GM06990 (cell line): Measurements from ENCODE around the gene LSMEM2.

Experiments
- DNase-seq: peaks from one replicate; pipeline ENCODE4 v3.0.0-alpha.2; 2011; ENCODE audit not compliant: insufficient read length; ENCODE audit errors: extremely low read depth
- H3K27me3 ChIP-seq: replicated peaks from 2 replicates; pipeline ENCODE4 v1.6.0; 2011; ENCODE audit warnings: low read length; ENCODE audit not compliant: control insufficient read depth, insufficient read depth
- H3K36me3 ChIP-seq: 2 replicates; pipeline ENCODE4 v1.5.1; 2011; ENCODE audit warnings: low read length; ENCODE audit not compliant: control insufficient read depth, insufficient read depth
- H3K4me3 ChIP-seq: replicated peaks from 2 replicates; pipeline ENCODE4 v1.5.1; 2011; ENCODE audit warnings: low read depth, mild to moderate bottlenecking, control low read depth, low read length
- CTCF ChIP-seq: IDR thresholded peaks from 2 replicates; pipeline ENCODE4 v1.5.1; 2011; ENCODE audit warnings: low read length, control low read depth, mild to moderate bottlenecking, inconsistent platforms; ENCODE audit not compliant: insufficient read depth, poor library complexity, severe bottlenecking

Gene LSMEM2

GRCh38 chr3:50264964-50265485 is 13.9 kb upstream of the LSMEM2 start:
- H3K36me3 ChIP-seq, result no peaks in the 10 kb centered on the region; the same call in 1 of the 2 replicates
- no peak overlapping the region for H3K4me3 ChIP-seq
- H3K27me3 ChIP-seq, result no peaks in the 10 kb centered on the region
- DNase-seq, result no peak
- TF ChIP-seq CTCF, result no peak

- DNase-seq, result no peak
- no peaks in the 10 kb centered on the region; the same call in 1 of the 2 replicates for H3K36me3 ChIP-seq
- no peaks in the 10 kb centered on the region for H3K27me3 ChIP-seq
- no peak overlapping the region for H3K4me3 ChIP-seq
- no peak for TF ChIP-seq CTCF
Observed at GRCh38 chr3:50265571-50265970, 13.3 kb upstream of the LSMEM2 start.

GRCh38 chr3:50266017-50266416 is 12.9 kb upstream of the LSMEM2 start:
- no peak for TF ChIP-seq CTCF
- Histone ChIP-seq H3K36me3 (no peaks in the 10 kb centered on the region), H3K4me3 (no peak overlapping the region), H3K27me3 (no peaks in the 10 kb centered on the region)
- DNase-seq, result no peak

GRCh38 chr3:50266836-50267235 is 12.1 kb upstream of the LSMEM2 start:
- Histone ChIP-seq H3K4me3 (no peak overlapping the region), H3K27me3 (no peaks in the 10 kb centered on the region), H3K36me3 (no peaks in the 10 kb centered on the region)
- no peak for TF ChIP-seq CTCF
- no peak for DNase-seq

GRCh38 chr3:50267280-50267913 is 11.5 kb upstream of the LSMEM2 start:
- DNase-seq, result no peak
- no peak for TF ChIP-seq CTCF
- Histone ChIP-seq H3K4me3 (no peak overlapping the region), H3K36me3 (no peaks in the 10 kb centered on the region), H3K27me3 (no peaks in the 10 kb centered on the region)
